H9 (cell line): ENCODE measurements around the gene TCF7L2. TPM values are rescaled to one million over a fixed set of nuclear protein-coding genes. Genes with fewer than 3 reads are reported as not detected.

Experiments
- DNase-seq: peaks from one replicate; pipeline ENCODE4 v3.0.0-alpha.2; 2017
- H2AFZ ChIP-seq: one replicate; pipeline ENCODE4 v1.6.1; 2013; ENCODE audit warnings: mild to moderate bottlenecking, low read length, control low read depth, moderate library complexity
- H2AK5ac ChIP-seq: 2 replicates; pipeline ENCODE4 v1.6.1; 2013; ENCODE audit warnings: low read length, control low read depth, mixed read lengths; ENCODE audit not compliant: insufficient read length
- H2BK120ac ChIP-seq: one replicate; pipeline ENCODE4 v1.6.1; 2013; ENCODE audit warnings: low read depth, mild to moderate bottlenecking, low read length, control low read depth, inconsistent platforms; ENCODE audit not compliant: poor library complexity, severe bottlenecking
- H2BK12ac ChIP-seq: 2 replicates; pipeline ENCODE4 v1.6.1; 2013; ENCODE audit warnings: low read length, control low read depth, mixed read lengths, low read depth; ENCODE audit not compliant: insufficient read length
- H2BK15ac ChIP-seq: 2 replicates; pipeline ENCODE4 v1.6.1; 2013; ENCODE audit warnings: low read depth, low read length, control low read depth
- H2BK20ac ChIP-seq: one replicate; pipeline ENCODE4 v1.6.1; 2013; ENCODE audit warnings: low read depth, mild to moderate bottlenecking, low read length, control low read depth, inconsistent platforms; ENCODE audit not compliant: poor library complexity, severe bottlenecking
- H2BK5ac ChIP-seq: 2 replicates; pipeline ENCODE4 v1.6.1; 2013; ENCODE audit warnings: low read length, control low read depth, mixed read lengths; ENCODE audit not compliant: insufficient read length
- H3K14ac ChIP-seq: 2 replicates; pipeline ENCODE4 v1.6.1; 2013; ENCODE audit warnings: low read length, control low read depth; ENCODE audit not compliant: insufficient read depth
- H3K18ac ChIP-seq: 2 replicates; pipeline ENCODE4 v1.6.1; 2013; ENCODE audit warnings: low read depth, mild to moderate bottlenecking, mixed read lengths, low read length, control low read depth; ENCODE audit not compliant: insufficient read length
- H3K23ac ChIP-seq: 2 replicates; pipeline ENCODE4 v1.6.1; 2013; ENCODE audit warnings: low read length, control low read depth, mixed read lengths, low read depth; ENCODE audit not compliant: insufficient read length
- H3K23me2 ChIP-seq: 2 replicates; pipeline ENCODE4 v1.6.1; 2013; ENCODE audit warnings: low read depth, mild to moderate bottlenecking, mixed read lengths, low read length, control low read depth; ENCODE audit not compliant: insufficient read length, poor library complexity, severe bottlenecking
- H3K27ac ChIP-seq: 2 replicates; pipeline ENCODE4 v1.5.1; 2013; ENCODE audit warnings: low read length, control low read depth, mixed read lengths, low read depth; ENCODE audit not compliant: insufficient read length
- H3K27me3 ChIP-seq: 2 replicates; pipeline ENCODE4 v1.6.1; 2013; ENCODE audit warnings: low read length, control low read depth, inconsistent platforms; ENCODE audit not compliant: insufficient read depth
- H3K4ac ChIP-seq: 2 replicates; pipeline ENCODE4 v1.6.1; 2013; ENCODE audit warnings: low read depth, mild to moderate bottlenecking, control low read depth, inconsistent platforms, low read length, moderate library complexity
- H3K4me1 ChIP-seq: 2 replicates; pipeline ENCODE4 v1.6.1; 2013; ENCODE audit warnings: low read length, control low read depth, inconsistent platforms; ENCODE audit not compliant: insufficient read depth
- H3K4me2 ChIP-seq: 2 replicates; pipeline ENCODE4 v1.6.1; 2013; ENCODE audit warnings: low read length, control low read depth, mixed read lengths; ENCODE audit not compliant: insufficient read length, insufficient read depth
- H3K56ac ChIP-seq: 2 replicates; pipeline ENCODE4 v1.6.1; 2013; ENCODE audit warnings: low read depth, mild to moderate bottlenecking, mixed read lengths, low read length, control low read depth; ENCODE audit not compliant: insufficient read length
- H3K79me1 ChIP-seq: 2 replicates; pipeline ENCODE4 v1.6.1; 2013; ENCODE audit warnings: low read depth, mild to moderate bottlenecking, moderate library complexity, low read length, control low read depth, inconsistent platforms; ENCODE audit not compliant: insufficient read depth, poor library complexity, severe bottlenecking
- H3K79me2 ChIP-seq: 2 replicates; pipeline ENCODE4 v1.6.1; 2013; ENCODE audit warnings: low read length, control low read depth, inconsistent platforms; ENCODE audit not compliant: insufficient read depth
- H3K9ac ChIP-seq: 2 replicates; pipeline ENCODE4 v1.6.1; 2013; ENCODE audit warnings: low read length, control low read depth, mixed read lengths; ENCODE audit not compliant: insufficient read length; ENCODE audit errors: extremely low read depth
- H3K9me3 ChIP-seq: one replicate; pipeline ENCODE4 v1.6.1; 2013; ENCODE audit warnings: low read depth, low read length, inconsistent platforms; ENCODE audit not compliant: control insufficient read depth
- H3T11ph ChIP-seq: one replicate; pipeline ENCODE4 v1.6.1; 2013; ENCODE audit warnings: mild to moderate bottlenecking, low read length, control low read depth, inconsistent platforms
- H4K20me1 ChIP-seq: one replicate; pipeline ENCODE4 v1.6.1; 2013; ENCODE audit not compliant: control insufficient read depth, insufficient read length, insufficient read depth
- H4K5ac ChIP-seq: 2 replicates; pipeline ENCODE4 v1.6.1; 2013; ENCODE audit warnings: low read depth, mild to moderate bottlenecking, mixed read lengths, low read length, control low read depth; ENCODE audit not compliant: insufficient read length
- H4K8ac ChIP-seq: replicated peaks from 2 replicates; pipeline ENCODE4 v1.6.1; 2013; ENCODE audit warnings: low read length, control low read depth, mixed read lengths, low read depth; ENCODE audit not compliant: insufficient read length
- H4K91ac ChIP-seq: 2 replicates; pipeline ENCODE4 v1.6.1; 2013; ENCODE audit warnings: low read depth, mild to moderate bottlenecking, moderate library complexity, mixed read lengths, low read length, control low read depth; ENCODE audit not compliant: insufficient read length
- H3K27ac Mint-ChIP-seq, 3 experiments: 2 replicates in 2 of 3; 3 replicates in 1 of 3; pipeline ENCODE4 v1.8.0; 2020 to 2021; ENCODE audit warnings: mixed read lengths in 3 of 3, mild to moderate bottlenecking in 1 of 3, moderate library complexity in 1 of 3
- H3K27me3 Mint-ChIP-seq: 2 replicates; pipeline ENCODE4 v1.8.0; 2021; ENCODE audit warnings: low read depth, mild to moderate bottlenecking, moderate library complexity, mixed read lengths
- H3K36me3 Mint-ChIP-seq, 3 experiments: 2 replicates in 2 of 3; 3 replicates in 1 of 3; pipeline ENCODE4 v1.8.0; 2020 to 2021; ENCODE audit warnings: low read depth in 3 of 3, mixed read lengths in 3 of 3; ENCODE audit not compliant: insufficient read depth in 1 of 3
- H3K4me1 Mint-ChIP-seq, 2 experiments: 2 replicates each; pipeline ENCODE4 v1.8.0; 2020; ENCODE audit warnings: mixed read lengths in 2 of 2
- H3K4me3 Mint-ChIP-seq, 2 experiments: 2 replicates in 1 of 2; 3 replicates in 1 of 2; pipeline ENCODE4 v1.8.0; 2020 to 2021; ENCODE audit warnings: mild to moderate bottlenecking in 2 of 2, mixed read lengths in 2 of 2, moderate library complexity in 1 of 2
- H3K9me3 Mint-ChIP-seq, 2 experiments: 2 replicates in 1 of 2; 3 replicates in 1 of 2; pipeline ENCODE4 v1.8.0; 2020; ENCODE audit warnings: mild to moderate bottlenecking in 2 of 2, mixed read lengths in 2 of 2, moderate library complexity in 1 of 2
- CTCF ChIP-seq: fragments of 200-600 bp; sonication (generic); conservative IDR thresholded peaks from 3 replicates; pipeline ENCODE4 v1.8.0; 2021; ENCODE audit warnings: antibody characterized with exemption, mild to moderate bottlenecking
- whole genome bisulfite sequencing: extraction: QIAGEN DNeasy Blood & Tissue Kit; methylation state at CpG from one replicate; pipeline ENCODE4 v1.1.7; 2013; ENCODE audit warnings: missing lambda C conversion rate, low lambda C conversion rate, mixed read lengths; ENCODE audit not compliant: insufficient read length; ENCODE audit errors: extremely low coverage; 5-methylcytosine and 5-hydroxymethylcytosine counted together
- total RNA-seq: library from RNA; stranded (reverse); gene quantifications from 2 replicates; pipeline ENCODE4 v1.2.1, GENCODE V29; 2021

TCF7L2 gene
- total RNA-seq, 1 experiment from 2014 or later = 71.1 TPM

- no CpG with 5 or more reads among the region's 11 CpGs for WGBS
- peak overlapping the region; percentile 6 to 50 (median 46); a peak in 5 of 7 replicates for H3K27ac Mint-ChIP-seq
- H3K27me3 Mint-ChIP-seq = no peaks in the 10 kb centered on the region
- H2BK120ac ChIP-seq = no peak overlapping the region
- H2BK12ac ChIP-seq = no peak overlapping the region
- H3K4ac ChIP-seq = no peak overlapping the region
- H3K23ac ChIP-seq = no peak overlapping the region
- H4K91ac ChIP-seq = no peak overlapping the region
- no peaks in the 10 kb centered on the region for H3K27me3 ChIP-seq
- no peaks in the 10 kb centered on the region for H3K9me3 Mint-ChIP-seq
- H3K56ac ChIP-seq = no peak overlapping the region
- no peaks in the 10 kb centered on the region for H3K9me3 ChIP-seq
- peaks cover 5% of the 10 kb centered on the region; the same call in 1 of the 2 replicates for H3K79me2 ChIP-seq
- no peak overlapping the region for H3T11ph ChIP-seq
- peaks cover 4% of the 10 kb centered on the region for H3K23me2 ChIP-seq
- no peak for DNase-seq
- H3K27ac ChIP-seq = no peak overlapping the region
- no peak overlapping the region for H3K9ac ChIP-seq
- H3K4me1 ChIP-seq = peaks cover 21% of the 10 kb centered on the region; the same call in 1 of the 2 replicates
- peak overlapping the region in 1 of 2 experiments; percentile 80; a peak in 4 of 5 replicates for H3K4me3 Mint-ChIP-seq
- no peak overlapping the region for H3K14ac ChIP-seq
- no peaks in the 10 kb centered on the region for H3K79me1 ChIP-seq
- no peak overlapping the region for H2BK20ac ChIP-seq
- peak overlapping the region; percentile 9 for H3K4me2 ChIP-seq
- no peaks in the 10 kb centered on the region for H3K36me3 Mint-ChIP-seq
- no peak overlapping the region for H2BK5ac ChIP-seq
- no peaks in the 10 kb centered on the region for H4K20me1 ChIP-seq
- no peak for TF ChIP-seq CTCF
- H2AFZ ChIP-seq = no peak overlapping the region
- H3K18ac ChIP-seq = no peak overlapping the region
- no peak overlapping the region for H2AK5ac ChIP-seq
- no peak overlapping the region for H4K8ac ChIP-seq
- peaks cover 83 to 88% of the 10 kb centered on the region in 2 experiments for H3K4me1 Mint-ChIP-seq
- no peak overlapping the region for H4K5ac ChIP-seq
- H2BK15ac ChIP-seq = no peak overlapping the region
Observed at GRCh38 chr10:113128450-113129070, 178.5 kb downstream of the TCF7L2 start.
